ENCODE results near the gene ZSWIM5. TPM values are rescaled to one million over a fixed set of nuclear protein-coding genes. Genes with fewer than 3 reads are reported as not detected.

ZSWIM5 gene
- total and polyA plus RNA-seq, 9 of the 15 experiments (the other 6 are each of a cell fraction or from before 2014, with no cell fraction given), result under 0.01 to 0.07 (median 0.03) TPM; not detected in 3

GRCh38 chr1:45172764-45173163 lies 33.6 kb downstream of the ZSWIM5 start:
- CTCF ChIA-PET (ENCODE audit: low intra/inter-chr PET ratio), result no interaction called here
- DNase-seq (ENCODE audit: extremely low read depth in 1 of 4, low spot score in 3 of 4) (no peak), ATAC-seq (no peak; the same call in 2 of the 3 replicates), FAIRE-seq (no peak)
- Histone ChIP-seq H3K27ac (ENCODE audit: extremely low read depth, low read depth, low read length) (no peak overlapping the region), H3K27me3 (ENCODE audit: control insufficient read depth in 2 of 2, insufficient read depth in 2 of 2, low read length in 2 of 2) (peaks cover 2 to 5% of the 10 kb centered on the region in 2 experiments; a peak in 2 of 5 replicates), H3K4me1 (replicated peaks in 1 of 2; ENCODE audit: control insufficient read depth in 2 of 2, insufficient read depth in 2 of 2, low read length in 2 of 2) (no peaks in the 10 kb centered on the region; a peak in 1 of 5 replicates), H3K36me3 (ENCODE audit: control insufficient read depth, insufficient read depth, low read length) (no peaks in the 10 kb centered on the region), H2AFZ (ENCODE audit: low read depth, low read length) (no peak overlapping the region), H3K4me2 (ENCODE audit: insufficient read depth, low read length) (no peak overlapping the region), H3K9me3 (replicated peaks; ENCODE audit: control insufficient read depth, insufficient read depth, low read depth, low read length) (no peaks in the 10 kb centered on the region), H3K79me2 (ENCODE audit: control insufficient read depth, insufficient read depth, low read length) (no peaks in the 10 kb centered on the region), H3K9ac (ENCODE audit: insufficient read depth in 1 of 2, low read depth in 2 of 2, low read length in 2 of 2) (no peak overlapping the region), H4K20me1 (replicated peaks; ENCODE audit: control insufficient read depth, insufficient read depth, low read length) (no peaks in the 10 kb centered on the region), H3K4me3 (no peak overlapping the region), H3K9me1 (ENCODE audit: control insufficient read depth, insufficient read depth, low read length) (no peaks in the 10 kb centered on the region)
- WGBS (ENCODE audit: insufficient coverage, low coverage, missing lambda C conversion rate), result 9% methylated on average over 3 of the region's 3 CpGs
- 0 out of 2 replicates have a peak, but pooled peaks have one; percentile 14 for TF ChIP-seq TEAD4 (IDR thresholded peaks at IDR 0.05; ENCODE audit: low read length)
- TF ChIP-seq TEAD4 (CRISPR knock-in tag; IDR thresholded peaks at IDR 0.05; ENCODE audit: borderline replicate concordance), result no peak
- TF ChIP-seq PBX2 (CRISPR knock-in tag; IDR thresholded peaks at IDR 0.05; ENCODE audit: low read depth), result no peak
- no peak for TF ChIP-seq PBX2 (tag; conservative IDR thresholded peaks at IDR 0.05; ENCODE audit: low read depth)
- no peak for TF ChIP-seq ZBTB34 (CRISPR knock-in tag; IDR thresholded peaks at IDR 0.05)
- TF ChIP-seq SOX6 (IDR thresholded peaks at IDR 0.05), result 0 out of 2 replicates have a peak, but pooled peaks have one; percentile 26
- no peak for TF ChIP-seq SMARCA5 (IDR thresholded peaks at IDR 0.05)
- no peak for TF ChIP-seq CEBPG (CRISPR knock-in tag; IDR thresholded peaks at IDR 0.05)
- 0 out of 4 replicates have a peak, but pooled peaks of 1 of the 2 experiments have one; percentile 30 for TF ChIP-seq CEBPG (tag; conservative IDR thresholded peaks at IDR 0.05 in 1 of 2, IDR thresholded peaks at IDR 0.05 in 1 of 2)
- no peak for TF ChIP-seq ATF3 (IDR thresholded peaks at IDR 0.05)
- no peak for TF ChIP-seq ATF3 (CRISPR knock-in tag; conservative IDR thresholded peaks at IDR 0.05)
- BruUV-seq (replicated peaks), result no TSS peak
- intact Hi-C loops (cut with micrococcal nuclease) (no loop called here), in situ Hi-C loops (cut with MboI) (no loop called here)
- POLR2A ChIA-PET, result interaction anchor here (0.7 kb wide), 1 partner anchor 12 kb away, joined by 4 read pairs; no protein-coding TSS in a partner anchor
